GM18519 (cell line): Measurements from ENCODE around the gene PRR9.
"Not testable (repeated sequence)": the region's sequence is repeated elsewhere in the genome, so short reads cannot be mapped to it uniquely, and the experiment has no call there.

Source experiments
- ATAC-seq: cut with Tn5 transposase; IDR thresholded peaks from one replicate; pipeline ENCODE4 v1.9.1; 2021; ENCODE audit warnings: mild to moderate bottlenecking, moderate library complexity; ENCODE audit not compliant: unreplicated experiment, low FRiP score

The PRR9 gene

DNA sequence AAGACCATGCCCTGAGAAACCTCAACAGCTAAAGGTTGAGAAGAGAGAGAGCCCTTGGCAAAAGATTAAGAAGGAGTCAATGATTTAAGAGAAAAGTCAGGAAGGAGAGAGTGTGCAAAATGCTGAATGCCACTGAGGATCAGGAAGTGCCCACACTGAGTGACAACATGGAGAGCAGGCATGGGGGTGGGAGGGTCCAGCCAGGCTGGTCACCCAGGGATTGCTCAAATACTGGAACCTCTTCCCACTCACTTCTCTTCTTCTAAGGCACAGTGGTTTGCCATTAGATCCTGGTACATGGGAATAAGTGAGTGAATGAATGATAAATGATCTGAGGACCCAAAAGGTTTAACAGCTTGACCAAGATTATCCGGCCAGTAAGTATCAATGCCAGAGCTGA lies 11.1 kb downstream of the PRR9 start:
- ATAC-seq: no peak

DNA sequence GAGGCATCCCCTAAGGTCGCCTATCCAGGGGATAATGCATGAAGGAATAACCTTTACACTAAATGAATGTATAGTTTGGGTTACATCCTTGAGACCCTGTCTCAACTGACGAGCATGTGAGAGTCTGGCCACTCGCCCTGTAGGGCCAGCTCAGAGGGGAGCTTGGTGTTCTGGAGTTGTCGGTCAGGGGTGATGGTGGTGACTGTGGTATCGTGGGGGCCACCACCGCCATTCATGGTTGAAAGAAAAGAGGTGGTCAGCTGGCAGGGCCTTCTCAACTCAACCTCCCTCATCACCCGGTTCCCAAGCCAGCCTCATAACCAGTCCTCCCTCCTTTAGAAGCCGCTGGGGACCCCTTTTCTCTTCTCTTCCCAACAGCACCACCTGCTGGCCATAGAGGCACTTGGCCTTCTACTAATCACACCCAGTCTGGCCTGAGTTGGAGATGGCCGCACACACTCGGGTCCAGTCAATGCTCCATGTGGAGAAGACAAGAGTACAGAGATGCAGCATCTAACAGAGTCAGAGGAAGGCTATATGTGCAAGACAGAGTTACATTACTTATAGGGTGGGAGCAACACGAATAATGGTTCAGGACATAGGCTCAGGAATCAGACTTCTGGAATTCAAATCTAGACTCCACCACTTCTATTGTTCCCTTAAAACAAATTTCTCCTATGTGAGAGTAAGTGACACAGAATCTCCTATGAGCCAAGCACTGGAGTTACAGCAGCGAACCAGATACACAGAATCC lies 11.9 kb downstream of the PRR9 start:
- ATAC-seq: not testable (repeated sequence)

DNA sequence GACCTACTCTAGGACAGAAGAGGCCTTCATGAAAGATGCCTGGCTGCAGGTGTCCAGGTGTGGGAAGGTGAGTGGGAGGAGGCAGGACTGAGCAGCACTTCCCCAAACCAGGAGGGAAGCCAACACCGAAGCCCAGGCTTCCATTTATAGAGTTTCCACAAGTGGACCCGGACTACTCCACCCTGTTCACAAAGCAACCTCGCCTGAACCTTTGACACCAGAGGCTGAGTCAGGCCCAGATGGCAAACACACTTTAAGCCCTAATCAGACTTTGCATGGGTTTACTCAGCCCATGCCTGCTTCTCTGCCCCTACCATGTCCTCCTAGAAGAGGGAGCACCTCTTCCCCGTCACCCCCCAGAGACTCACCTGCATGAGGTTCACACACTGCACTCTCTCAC lies 14.0 kb downstream of the PRR9 start:
- ATAC-seq: no peak

DNA sequence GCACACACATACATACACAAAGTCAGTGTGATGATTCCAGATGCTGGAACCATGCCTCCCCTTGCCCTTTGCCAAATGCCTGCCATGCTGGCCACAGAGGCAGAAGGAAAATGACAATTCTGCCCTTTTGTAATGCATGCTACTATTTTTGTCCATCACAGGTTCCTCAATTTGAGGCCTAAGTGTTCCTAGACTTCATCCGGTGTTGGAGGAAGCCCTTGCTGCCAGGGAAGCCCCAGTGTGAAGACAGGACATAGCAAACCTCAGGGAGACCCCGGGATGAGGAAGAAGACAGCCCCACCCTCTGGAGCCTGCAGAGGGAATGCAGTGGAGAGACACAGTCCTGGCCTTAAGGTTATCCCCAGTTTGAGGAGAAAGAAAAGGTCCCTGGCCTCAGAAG lies 14.4 kb downstream of the PRR9 start:
- ATAC-seq: no peak

DNA sequence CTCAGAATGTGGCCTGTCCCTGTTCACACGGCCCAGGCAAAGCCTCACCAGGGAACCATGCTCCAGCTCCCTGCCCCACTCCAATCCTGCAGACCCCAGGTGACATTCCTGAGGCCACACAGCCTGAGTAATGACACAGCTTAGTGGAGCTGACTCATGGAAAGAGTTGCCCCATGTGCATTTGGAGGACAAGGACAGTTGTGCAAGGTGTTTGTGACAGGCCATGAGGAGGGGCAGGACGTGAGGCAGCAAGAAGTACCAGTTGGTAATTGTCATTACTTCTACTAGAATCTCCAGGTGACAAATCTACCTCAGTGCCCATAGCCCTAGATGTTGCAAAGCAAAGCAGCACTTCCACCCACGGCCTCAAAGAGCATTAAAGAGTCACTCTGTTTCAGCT lies 15.2 kb downstream of the PRR9 start:
- ATAC-seq: no peak

DNA sequence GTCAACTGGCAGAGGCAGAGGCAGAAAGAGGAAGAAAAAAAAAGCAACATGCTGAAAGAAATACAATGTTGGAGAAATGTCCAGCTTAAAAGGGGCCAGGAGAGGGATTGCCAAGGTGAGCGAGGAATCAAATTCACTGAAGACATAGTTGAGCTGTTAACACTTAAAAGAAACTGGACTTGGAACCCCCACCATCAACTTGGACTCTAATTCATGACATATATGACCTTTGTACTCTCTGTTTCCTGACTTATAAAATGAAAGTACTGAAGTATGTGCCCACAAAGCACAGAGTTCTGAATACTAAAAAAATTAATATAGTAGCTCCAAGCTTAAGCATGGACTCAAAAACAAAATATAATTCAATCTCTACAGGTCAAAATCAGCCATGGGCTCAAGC lies 16.1 kb downstream of the PRR9 start:
- no peak for ATAC-seq

DNA sequence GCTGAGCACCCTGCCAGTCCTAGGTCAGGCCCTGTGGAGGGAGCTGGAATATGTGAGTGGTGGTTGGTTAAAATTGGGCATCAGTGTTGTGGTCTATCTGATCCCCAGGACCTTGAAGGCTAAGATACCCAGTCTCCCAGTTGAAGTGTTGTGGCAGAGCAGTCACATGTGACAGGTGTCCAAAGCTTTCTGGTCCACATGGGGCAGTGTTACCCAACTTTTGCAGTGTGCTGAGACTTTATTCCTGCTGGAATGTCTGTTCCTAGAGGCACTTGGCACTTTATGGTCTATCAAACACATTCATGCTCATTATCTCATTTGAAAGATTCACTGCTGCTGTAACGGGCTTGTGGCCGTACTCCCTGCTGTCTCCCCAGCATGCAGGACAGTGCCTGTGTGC lies 21.1 kb downstream of the PRR9 start:
- ATAC-seq: no peak

DNA sequence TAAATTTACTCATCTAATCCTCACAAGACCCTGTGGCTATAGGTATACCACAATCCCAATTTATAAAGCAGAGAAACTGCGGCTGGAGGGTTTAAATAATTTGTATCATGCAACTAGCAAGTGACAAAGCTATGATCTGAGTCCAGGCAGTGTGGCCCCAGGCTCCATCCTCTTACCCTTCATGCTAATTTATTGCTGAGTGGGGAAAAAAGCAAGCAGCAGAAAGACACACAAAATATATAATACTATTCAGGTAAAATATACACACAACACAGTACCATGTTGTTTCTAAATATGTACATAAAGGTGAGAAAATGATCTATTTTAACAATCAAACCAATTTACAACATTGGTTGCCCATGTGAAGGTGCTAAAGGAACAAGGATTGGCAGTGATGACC lies 24.8 kb downstream of the PRR9 start:
- no peak for ATAC-seq

DNA sequence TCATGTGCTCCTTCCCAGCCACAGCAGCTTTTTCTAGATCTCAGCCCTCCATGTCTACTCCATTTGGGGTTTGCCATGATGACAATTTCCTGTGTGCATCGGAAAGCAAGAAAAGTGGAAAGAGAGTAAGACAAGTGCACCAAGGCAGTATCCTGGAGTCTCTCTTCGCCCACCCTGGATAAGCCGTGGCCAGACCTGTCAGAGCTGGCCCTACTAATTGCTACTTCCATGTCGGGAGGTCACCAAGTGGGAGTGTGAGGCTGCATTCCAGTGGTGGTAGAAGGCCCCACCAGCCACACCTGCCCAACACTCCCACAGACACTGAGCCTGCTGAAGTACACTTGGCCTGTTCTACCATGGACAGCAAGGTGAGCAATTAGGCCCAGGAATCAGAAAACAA lies 28.1 kb downstream of the PRR9 start:
- ATAC-seq: no peak

DNA sequence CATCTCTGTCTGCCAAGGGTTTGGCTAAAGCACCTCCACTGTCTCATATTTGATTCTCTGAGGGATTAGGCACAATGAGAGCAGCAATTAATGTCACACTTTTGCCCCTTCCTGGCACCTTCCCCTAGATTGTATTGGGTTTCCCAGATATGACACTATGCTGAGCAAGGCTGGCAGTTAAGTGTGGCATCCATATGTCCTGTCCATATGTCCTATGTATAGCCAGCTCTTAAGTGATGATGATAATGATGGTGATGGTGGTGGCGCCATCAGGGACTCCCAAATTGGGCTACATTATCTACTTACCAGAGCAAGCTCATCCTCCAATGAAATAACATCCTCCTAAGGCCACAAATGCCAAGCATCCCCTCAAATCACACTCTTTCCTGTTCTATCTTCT lies 28.6 kb downstream of the PRR9 start:
- ATAC-seq: no peak

DNA sequence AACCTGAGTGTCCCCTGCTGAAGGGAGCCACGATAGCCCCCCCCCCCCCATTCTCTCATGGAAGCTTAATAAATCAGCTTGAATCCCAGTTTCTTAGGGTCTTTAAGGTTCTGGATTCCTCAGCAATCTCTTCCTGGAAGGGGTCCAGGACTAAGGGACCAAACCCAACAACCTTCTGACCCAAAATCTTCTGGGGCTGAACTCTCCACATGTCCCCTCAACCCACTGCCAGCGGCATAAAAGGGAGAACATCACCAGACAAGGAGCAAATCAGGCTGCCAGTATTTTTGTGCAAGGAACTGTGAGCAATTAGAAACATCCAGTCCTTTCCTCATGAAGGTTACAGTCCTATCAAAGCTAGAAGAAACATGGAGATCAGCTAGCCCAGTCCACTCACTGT lies 29.4 kb downstream of the PRR9 start:
- no peak for ATAC-seq

DNA sequence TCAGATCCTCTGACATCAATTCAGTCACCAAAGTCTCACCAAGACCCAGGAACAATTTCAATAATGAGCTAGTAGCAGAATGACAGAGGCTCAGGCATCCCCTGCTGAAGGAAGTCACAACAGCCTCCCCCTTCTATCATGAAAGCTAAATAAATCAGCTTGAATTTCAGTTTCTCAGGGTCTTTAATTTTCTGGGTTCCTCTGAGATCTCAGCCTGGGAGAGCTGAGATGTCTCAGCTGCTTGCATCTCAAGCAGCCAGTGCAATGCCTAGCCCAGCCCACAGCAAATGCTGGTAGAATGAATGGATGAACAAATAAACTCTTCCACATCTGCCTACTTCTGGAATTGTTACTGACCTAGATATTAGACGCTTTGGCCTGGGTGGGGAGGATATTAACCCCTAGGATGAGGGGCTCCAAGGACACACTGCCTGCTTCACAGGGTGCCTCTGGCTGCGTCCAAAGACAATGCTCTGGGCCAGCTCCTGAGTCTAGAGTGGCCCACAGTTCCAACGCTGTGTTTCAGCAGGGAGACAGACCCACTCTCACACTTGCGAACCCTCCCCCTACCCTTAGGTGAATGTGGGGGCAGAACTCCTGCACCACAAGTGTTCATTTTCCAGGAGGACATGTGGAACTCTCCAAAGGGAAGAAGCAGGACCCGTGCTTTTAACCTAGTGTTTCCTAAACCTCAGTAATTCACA lies 30.9 kb downstream of the PRR9 start:
- no peak for ATAC-seq

DNA sequence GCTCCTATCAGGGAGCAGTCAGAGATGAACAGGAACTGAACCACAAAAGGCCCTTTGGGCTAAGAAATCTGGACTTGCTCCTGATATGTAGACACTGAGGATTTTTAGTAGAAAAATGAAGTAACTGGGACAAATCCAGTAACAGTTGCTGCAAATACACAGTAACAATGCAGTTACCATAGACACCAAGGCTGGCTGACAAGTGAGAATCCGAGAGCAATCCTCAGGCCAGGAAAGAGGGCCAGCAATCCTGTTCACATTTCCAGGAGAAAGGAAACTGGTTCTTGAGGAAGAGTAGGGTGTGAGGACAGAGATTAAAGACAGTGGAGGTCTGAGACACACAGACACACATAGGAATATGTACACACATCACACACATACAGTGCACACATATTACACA lies 32.8 kb downstream of the PRR9 start:
- ATAC-seq: no peak

DNA sequence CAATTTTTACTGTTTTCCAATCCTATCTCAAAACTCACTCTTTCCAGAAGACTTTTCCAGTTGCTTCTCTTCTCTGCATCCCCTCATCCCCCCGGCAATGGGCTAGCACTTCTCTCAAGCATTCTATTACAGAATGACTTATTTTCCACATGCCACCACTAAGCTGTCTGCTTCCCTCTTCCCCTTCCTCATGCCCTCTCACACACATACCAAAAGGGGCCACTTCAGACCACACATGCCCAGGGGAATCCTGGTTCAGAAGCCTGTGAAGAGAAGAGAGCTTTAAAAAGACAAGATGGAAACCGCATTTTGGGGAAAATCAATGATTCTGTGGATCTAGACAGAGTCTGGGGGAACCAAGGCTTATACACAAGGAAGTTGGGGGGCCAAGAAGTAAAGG lies 33.7 kb downstream of the PRR9 start:
- ATAC-seq: no peak

DNA sequence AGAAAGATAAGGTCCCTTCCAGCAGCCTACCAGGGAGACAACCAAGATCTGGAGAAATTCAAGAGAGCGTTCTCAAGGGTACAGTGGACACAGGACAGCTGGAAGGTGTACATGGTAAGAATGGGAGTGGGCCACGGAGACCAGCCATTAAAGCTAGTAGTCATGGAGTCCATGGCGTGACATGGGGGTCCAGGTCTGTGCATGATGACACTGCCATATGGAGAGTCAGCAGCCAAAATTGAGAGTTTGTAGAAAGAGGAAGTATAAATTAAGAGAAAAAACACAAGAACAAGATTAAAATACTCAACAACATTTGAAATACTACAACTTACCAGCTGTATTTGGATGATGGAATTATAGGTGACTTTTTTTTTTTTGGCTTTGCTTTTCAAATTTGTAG lies 34.2 kb downstream of the PRR9 start:
- ATAC-seq: no peak

DNA sequence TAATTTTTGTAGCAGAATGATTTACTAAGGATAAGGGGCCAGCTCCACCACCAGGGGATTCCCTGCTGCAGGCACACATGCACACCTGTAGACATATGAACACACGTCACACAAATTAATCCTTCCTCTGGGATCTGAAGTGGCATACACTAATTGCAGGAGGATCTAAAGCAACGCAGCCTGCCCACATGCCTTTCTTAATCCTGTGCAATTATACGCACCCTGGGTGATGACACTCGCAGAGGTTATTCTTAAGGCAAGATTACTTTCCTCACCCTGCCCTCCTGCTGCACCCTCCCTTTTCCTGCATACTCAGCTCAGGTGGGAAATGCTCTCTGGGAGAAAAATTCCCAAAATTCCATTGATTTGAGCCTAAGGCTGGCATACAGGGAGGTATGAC lies 34.6 kb downstream of the PRR9 start:
- no peak for ATAC-seq

DNA sequence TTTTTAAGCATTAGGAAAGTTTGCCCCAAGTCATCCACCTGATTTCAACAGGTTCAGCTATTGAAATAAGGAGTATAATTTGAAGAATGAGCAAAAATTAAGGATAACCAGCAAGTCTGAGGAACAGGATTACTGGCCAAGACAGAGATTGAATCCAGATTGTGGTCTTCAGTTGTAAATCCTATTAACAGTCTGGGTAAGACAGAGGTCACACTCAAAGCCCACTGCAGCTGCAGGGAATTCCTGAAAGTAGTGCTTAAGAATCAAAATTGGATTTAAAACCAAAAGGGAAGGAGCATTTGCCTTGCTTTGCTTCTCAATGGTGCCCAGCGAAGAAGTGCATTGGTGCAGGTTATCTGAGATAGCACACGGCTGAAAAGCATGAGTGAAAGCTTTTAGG lies 35.7 kb downstream of the PRR9 start:
- no peak for ATAC-seq

DNA sequence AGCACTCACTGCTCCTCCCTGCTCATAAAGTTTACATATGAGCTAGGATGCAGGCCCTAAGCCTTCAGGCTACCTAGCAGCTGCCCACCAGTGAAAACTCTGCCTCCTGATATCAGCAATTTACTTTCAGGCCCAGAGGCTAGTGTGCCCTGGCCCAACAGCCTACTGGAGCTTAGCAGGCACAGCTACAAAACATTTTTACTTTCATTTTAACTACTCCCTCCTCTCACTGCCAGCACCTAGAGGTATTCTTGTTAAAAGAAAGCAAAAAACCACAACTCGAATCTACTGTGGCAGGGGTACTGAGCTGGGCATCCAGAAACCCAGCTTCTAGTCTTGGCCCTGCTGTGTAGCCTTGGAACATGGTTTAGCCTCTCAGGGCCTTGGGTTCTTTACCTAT lies 36.3 kb downstream of the PRR9 start:
- no peak for ATAC-seq

DNA sequence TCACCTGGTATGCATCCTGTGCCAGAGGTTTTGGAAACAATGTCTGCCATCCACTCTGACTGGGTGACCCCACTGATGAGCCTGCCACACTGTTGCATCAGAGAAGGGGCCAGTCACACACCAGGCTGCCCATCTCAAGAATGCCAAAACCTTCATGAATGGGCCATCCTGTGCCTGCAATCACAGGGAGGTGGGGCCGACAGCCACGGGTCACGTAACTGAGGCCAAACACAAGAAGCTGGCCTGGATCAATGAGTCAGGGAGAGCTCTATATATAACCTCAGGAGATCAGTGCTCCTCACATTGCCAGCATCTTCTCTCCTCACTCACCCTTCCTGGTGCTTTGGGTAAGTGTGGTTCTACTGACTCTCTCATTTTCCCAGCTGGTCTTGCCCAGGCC lies 42.0 kb downstream of the PRR9 start, which contains the start of gene LORICRIN:
Gene LORICRIN, plus strand, starts transcription at position 301 of the 400 bp plus-strand sequence. CDS start 1,263 bp downstream, outside the sequence.
- ATAC-seq: no peak

DNA sequence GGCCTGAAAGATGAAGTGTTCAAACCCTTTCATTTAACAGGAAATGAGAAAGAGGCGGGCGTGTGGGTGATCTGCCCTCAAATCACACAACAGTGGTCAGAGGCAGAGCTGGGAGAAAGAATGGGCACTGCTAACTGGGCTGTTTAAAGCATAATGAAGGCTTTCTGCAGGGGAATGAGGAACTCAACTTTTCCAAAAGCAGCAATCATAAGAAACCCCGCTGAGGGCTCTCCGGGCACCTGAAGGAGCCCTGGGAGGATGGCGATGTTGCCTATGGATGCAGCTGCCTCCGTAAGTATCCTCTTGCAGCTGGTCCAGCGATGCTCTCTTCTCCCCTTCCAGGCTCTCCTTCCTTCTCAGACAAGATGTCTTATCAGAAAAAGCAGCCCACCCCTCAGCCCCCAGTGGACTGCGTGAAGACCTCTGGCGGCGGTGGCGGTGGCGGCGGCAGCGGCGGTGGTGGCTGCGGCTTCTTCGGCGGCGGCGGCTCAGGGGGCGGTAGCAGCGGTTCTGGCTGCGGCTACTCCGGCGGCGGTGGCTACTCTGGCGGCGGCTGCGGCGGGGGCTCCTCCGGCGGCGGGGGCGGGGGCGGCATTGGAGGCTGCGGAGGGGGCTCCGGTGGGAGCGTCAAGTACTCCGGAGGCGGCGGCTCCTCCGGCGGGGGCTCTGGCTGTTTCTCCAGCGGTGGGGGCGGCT lies 43.3 kb downstream of the PRR9 start:
- ATAC-seq: no peak

DNA sequence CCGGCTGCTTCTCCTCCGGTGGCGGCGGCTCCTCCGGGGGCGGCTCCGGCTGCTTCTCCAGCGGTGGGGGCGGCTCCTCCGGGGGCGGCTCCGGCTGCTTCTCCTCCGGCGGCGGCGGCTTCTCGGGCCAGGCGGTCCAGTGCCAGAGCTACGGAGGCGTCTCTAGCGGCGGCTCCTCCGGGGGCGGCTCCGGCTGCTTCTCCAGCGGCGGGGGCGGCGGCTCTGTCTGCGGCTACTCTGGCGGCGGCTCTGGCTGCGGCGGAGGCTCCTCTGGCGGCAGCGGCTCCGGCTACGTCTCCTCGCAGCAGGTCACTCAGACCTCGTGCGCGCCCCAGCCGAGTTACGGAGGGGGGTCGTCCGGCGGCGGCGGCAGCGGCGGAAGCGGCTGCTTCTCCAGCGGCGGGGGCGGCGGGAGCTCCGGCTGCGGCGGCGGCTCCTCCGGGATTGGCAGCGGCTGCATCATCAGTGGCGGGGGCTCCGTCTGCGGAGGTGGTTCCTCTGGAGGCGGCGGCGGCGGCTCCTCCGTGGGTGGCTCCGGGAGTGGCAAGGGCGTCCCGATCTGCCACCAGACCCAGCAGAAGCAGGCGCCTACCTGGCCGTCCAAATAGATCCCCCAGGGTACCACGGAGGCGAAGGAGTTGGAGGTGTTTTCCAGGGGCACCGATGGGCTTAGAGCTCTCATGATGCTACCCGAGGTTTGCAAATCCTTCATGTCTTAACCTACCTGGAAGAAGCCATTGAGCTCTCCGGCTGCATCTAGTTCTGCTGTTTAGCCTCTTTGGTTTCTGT lies 44.1 kb downstream of the PRR9 start:
- no peak for ATAC-seq
